Fibroblast of skin of right quadriceps (primary cell): ENCODE data around the gene PRR15L.

ENCODE experiments used
- DNase-seq: peaks from one replicate; pipeline ENCODE4 v3.0.0-alpha.2; 2013

PRR15L gene

DNA sequence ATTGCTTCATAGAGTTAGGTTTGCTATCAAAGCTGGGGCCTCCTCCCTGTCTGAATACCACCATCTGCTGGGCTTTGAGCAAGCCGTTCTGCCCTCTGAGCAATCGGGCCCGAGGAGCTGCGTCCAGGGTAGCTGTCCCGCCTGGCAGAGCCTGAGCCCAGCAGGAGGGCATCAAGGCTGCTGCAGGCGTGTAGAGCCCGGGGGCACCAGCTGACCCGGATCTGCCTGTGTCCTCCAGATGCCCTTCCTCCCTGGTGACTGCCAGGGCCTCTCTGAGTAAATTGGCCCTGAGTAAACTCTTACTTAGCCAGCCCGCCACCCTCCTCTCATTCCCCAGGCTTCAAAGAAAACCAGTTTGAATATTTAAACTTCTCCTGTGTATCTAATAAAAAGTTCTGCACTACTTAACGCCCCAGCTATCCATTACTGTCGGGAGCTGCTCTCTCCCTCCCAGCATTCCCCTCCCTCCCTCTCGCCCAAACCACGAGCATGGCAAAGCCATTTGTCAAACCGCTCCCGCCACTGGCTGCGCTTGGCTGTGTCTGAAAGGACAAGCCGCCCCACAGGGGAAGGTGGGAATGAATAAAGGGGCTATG, 29.7 kb upstream of the PRR15L start:
- DNase-seq = peak; percentile 29

DNA sequence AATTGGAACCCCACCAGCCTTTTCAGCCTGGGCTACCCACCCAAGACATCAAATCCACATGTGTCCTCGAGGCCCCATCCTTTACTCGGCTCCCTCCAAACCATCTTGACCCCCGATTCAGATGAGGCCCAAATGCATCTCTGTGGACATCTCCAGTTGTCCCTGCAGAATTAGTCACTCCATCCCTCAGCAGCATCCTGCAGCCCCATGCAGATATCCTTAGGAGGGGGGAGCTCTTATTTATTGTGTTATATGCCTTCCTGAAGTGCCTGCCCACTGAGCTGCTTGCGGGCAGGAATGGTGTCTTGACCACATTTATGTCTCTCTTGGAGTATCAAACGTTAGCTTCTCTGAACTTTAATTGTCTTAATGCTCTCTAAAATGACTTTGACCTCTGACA, 28.8 kb upstream of the PRR15L start:
- DNase-seq = no peak

DNA sequence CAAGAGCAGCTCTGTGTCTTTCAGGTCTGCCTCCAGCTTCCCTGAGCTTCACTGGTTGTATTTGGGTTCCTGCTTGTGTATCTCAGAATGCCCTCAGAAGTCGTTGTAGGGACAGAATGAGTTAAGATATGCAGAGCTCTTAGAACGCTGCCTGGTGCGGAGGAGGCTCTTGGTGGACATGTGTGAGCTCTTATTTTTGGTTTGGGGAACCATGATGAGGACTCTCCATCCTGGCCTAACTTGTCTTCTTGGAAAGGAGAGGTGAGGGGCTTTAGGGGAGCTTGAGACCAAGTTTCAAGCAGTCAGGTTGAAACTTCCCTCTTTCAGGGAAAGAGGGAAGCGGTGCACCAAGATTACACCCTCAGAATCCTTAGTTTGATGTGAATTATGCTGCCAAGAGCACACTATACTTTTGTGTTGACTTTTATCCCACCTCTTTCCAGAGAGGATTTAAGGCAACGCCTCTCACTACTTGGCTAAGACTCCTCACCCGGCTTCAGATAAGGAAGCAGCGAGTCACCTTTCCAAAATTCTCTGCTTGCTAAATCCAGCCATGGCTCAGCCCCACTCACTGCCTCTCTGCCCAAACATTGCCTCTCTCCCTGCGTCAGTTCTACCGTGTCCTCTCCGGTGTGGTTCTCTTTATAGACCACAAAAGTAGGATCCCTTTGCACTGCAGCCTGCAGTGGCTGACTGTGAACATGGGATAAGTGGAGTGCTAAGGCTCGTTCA, 26.0 kb upstream of the PRR15L start:
- no peak for DNase-seq

DNA sequence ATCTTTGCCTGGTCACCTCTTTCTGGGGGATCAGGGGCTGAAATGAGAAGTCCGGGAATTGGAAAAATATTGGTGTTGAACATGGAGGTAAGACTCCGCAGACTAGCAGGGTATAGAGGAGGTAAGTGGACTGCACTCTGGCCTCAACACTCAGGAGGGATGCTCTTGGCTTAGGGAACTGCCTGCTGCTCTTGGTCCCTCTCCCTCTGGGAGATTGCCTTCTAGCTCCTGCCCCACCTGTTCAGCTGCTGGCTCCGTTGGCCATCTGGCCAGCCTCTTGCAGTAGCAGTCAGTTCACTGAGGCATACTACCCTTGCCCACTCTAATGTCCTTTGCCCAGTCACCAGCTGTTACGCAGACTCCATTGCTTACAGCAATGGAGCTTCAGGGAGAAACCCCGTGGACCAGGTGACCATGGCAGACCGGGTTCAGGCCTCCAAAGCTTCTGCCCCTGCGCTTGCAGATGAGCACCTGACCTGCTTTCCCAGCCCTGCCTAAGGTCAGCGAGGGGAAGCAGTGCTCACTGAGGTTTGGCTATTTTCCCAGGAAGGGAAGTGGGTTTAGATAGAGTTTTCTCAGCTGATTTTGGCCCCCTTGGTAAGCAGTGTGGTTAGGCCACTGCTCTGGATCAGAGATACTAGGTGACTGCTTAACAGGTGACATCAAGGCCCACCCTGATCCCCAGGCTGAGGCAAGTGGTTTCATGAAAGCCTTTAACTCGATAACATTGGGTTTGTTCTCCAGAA, 25.1 kb upstream of the PRR15L start:
- DNase-seq = no peak

DNA sequence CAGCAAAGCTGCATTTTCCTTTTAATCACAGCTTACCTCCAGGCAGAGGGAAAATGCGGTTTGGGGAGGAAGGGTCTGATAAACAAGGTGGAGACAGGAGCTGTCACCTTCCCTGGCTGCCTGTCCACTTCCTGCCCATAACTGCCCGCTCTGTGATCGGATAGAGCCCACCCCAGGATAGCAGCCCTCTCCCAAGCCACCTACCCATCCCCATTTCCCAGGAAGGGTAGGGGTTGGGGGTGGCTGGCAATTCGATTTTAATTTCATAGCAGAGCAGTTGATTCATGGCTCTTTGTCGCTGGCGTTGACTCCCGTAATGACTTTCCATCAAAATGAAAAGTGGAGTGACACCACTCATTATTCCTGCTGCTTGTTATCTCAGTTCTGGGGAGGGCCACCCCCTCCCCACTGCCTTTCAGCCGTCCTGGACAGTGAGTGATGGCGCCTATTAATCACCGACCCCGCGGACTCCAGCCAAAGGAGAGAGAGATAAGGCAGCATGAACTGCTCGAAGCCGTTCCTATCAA, 24.5 kb upstream of the PRR15L start:
- DNase-seq = no peak

DNA sequence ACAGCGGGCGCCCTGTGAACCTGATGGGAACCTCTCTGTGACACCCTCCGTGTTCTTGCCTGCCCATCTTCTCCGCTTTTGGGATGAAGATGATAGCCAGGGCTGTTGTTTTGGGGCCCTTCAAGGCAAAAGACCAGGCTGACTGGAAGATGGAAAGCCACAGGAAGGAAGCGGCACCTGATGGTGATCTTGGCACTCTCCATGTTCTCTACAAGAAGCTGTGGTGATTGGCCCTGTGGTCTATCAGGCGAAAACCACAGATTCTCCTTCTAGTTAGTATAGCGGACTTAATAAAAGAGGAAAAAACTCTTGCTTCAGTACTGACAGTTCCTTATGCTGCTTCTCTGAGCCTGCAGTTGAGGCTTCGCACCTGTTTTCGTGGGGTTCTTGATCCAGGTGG, 23.8 kb upstream of the PRR15L start:
- no peak for DNase-seq

DNA sequence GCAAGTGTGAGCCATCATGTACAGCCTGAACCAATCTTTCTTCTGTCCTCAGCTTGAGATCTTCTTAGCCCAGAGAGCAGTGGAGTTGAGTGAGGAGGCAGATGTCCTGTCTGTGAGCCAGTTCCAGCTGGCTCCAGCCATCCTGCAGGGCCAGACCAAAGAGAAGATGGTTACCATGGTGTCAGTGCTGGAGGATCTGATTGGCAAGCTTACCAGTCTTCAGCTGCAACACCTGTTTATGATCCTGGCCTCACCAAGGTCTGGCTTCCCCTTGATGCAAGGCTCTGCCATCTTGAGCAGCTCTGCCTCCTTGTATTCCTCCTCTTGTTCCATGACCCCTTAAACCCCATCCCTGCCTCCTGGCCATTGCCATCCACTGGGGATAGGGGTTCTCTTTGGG, 22.9 kb upstream of the PRR15L start:
- no peak for DNase-seq

DNA sequence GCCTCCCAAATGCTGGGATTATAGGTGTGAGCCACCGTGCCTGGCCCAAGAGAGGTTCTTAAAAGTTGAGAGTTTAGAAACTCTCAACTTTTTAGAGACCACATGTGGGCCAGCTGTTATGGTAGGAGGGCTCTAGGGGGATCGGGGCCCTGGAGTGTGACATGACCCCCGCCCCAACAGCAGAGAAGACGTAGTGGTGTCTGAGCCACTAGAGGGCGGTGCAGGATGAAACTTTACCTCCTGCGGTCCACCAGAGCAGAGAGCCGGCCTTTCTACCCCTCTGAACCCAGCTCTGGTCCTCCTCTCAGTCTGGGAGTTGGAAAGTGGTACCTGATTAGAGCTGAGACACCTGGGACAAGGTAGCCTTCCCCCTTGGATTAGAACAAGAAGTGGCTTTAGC, 20.6 kb upstream of the PRR15L start:
- DNase-seq = peak; percentile 51

DNA sequence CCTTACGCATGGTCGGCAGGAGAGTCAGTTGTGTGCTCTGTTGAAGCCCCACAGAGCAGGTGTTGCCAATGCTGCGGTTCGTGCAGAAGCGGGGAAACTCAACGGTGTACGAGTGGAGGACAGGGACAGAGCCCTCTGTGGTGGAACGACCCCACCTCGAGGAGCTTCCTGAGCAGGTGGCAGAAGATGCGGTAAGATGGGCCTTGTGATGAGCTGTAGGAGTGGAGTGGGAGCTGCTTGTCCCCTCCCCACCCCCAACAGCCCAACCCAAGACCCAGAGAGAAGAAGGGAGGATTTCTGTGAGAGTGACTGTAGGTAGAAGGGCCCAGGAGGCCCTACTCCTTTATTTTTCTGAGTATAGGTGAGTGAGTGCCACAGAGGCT, 18.1 kb upstream of the PRR15L start:
- no peak for DNase-seq

DNA sequence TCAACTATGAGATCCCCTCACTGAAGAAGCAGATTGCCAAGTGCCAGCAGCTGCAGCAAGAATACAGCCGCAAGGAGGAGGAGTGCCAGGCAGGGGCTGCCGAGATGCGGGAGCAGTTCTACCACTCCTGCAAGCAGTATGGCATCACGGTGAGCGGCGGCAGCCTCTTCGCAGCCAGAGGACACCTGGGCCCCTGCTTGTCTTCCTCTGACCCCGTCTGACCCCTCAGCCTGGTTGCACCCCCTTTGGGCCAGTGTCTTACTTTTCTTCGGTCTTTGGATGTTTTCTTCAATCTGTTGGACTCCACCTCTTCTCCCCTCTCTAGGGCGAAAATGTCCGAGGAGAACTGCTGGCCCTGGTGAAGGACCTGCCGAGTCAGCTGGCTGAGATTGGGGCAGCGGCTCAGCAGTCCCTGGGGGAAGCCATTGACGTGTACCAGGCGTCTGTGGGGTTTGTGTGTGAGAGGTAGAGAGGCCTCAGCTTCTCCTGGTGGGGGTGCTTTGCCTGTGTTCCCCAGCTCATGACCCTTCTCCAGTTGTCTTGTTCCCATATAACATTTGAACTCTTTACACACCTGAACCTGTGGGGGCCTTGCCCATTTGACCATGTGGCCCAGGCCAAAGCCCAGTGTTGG, 17.6 kb upstream of the PRR15L start:
- DNase-seq = no peak

DNA sequence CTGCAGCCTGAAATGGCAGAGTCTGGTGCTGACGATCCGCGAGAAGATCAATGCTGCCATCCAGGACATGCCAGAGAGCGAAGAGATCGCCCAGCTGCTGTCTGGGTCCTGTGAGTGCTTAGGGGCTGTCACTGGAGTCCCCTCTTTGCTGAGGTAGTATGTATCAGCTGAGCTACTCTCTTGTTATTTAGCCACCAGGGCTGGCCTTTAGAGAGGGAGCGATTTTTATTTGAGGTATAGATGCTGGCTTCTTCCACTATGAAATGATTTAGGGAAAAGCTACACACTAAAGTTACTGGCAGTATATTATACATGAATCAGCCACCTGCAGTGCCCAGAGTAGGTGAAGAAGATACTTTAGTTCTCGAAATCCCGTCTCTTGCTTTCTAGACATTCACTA, 15.9 kb upstream of the PRR15L start:
- no peak for DNase-seq

DNA sequence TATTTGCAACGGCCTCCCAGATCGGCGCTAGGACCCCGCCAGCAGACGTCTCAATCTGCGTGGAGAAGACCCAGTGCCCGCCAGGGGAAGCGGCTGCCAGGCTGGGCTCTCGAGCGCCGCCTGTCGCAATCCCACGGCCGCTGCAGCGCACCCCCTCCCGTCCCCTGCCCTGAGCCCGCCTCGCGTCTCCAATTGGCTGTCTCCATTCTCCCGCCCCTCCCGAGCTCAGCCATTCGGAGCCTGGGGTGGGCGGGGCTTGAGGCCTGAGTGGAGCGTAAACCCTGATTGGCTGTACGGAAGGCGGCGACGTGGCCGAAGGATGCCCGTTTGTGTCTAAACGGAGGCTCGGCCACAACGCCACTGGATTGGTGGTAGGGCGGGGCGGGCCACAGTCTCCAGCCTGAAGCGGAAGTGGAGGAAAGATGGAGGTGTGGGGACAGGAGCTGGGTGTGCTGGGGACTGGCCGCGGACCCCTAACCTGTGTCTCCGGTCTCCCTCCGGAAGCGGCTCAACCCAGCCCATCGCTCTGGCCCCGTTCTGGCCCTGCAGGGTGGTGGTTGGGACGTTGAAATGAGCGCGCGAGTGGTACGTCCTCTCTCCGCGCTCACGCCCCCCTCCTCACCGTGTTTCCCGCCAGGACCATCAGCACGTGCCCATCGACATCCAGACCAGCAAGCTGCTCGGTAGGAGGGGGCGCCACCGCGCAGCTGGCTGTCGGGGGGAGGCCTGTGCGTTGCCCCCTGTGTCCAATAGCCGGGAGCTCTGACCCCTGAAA, 13.2 kb upstream of the PRR15L start, which contains the start of gene CDK5RAP3:
CDK5RAP3 (plus strand) TSS at position 389 of the 775 bp plus-strand sequence; CDS start at position 423, 34 bp downstream.
- DNase-seq = peak; percentile 99

DNA sequence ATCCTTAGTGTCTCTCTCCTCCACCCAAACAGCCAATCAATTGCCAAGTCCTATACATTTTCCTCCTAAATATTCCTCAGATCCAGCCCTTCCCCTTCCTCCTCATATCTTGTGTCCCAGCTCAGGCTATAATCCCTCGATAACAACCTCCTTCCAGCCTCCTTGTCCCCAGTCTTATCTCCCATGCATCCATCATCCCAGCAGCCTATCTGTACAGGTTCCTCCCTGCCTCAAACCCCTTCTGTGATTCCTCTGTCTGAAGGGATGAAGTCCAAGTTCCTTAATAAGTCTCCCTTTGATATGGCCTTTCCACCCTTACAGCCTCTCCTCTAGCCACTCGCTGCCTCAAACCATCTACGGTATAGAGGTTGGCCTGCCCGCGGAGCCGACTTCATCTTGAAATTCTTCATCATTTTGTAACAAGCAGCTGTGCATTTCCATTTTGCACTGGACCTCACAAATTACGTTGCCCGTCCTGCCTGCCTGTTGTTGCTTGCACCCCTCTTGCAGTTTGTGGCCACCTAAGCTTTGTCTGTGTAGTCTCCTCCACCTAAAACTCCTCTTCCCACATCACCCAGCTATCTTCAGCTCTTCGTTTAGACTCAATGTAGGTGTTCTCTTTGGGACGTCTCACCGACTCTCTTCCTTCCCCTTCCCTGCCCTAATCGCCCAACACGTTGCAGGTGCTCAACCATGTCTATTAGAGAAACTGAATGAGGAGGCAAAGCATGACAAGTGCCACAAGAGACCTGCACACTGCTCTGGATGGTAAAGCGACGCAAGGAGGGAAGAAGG, 12.4 kb upstream of the PRR15L start:
- DNase-seq = no peak

DNA sequence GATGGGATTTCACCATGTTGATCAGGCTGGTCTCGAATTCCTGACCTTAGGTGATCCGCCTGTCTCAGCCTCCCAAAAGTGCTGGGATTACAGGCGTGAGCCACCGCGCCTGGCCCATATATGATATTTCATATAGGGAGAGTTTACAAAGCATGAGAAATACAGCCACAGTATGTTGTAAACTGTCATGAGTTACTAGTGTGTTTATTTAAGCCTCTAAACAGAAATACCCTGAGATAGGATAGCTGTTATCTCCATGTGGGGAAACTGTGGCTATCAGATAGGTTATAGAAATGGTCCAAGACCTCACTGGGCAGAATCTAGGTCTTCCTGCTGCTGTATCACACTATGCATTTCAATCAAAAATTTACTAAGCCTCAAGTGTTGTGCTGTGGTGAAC, 11.2 kb upstream of the PRR15L start:
- no peak for DNase-seq

DNA sequence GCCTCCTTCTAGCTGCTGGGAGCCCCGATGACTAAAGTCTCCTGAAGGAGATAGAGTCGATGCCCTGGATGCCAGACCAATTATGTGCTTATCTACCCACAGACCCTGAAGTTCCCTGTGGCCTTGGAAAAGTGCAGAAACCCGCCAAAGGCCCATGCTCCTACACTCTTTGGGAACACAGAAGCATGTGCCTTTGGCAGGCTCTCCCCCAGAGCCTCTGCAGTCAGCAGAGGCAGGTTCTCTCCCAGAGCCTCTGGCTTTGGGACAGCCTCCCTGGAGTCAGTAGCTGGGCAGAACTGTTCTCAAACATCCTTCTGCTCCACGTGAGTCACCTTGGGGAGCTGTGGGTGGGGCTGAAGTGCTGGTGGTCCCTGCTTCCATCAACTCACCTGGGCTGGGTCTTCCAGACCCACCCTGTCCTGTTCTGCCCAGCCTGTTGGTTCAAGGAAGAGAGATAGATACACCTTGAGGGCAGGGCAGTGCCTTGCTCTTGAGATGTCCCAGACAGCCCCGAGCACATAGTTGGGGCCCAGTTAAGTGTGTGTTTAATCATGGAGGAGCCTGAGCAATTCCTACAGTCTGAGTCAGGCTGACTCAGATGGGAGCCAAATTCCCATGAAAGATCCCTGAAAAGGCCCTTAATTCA, 10.0 kb upstream of the PRR15L start:
- DNase-seq = peak; percentile 87

DNA sequence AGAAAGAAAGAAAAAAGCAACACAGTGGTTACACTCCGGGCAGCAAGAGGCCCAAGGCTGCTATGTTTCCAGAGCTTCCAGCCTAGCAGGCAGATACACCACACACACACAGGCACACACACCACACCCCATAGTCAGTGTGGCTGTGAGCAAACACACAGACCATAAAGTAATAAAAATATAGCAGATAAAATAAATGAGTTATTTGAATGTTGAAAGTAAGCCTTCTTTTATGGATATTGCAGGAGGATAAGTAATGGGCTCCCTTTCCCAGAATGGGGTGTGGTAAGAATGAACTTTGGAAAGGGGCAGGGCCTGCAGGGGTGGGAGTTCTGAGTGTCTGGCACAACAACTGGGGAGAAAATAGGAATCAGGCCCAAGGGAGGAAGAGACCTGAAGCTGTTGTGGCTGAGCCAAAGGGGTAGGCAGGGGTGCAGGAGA, 8.4 kb upstream of the PRR15L start:
- no peak for DNase-seq

DNA sequence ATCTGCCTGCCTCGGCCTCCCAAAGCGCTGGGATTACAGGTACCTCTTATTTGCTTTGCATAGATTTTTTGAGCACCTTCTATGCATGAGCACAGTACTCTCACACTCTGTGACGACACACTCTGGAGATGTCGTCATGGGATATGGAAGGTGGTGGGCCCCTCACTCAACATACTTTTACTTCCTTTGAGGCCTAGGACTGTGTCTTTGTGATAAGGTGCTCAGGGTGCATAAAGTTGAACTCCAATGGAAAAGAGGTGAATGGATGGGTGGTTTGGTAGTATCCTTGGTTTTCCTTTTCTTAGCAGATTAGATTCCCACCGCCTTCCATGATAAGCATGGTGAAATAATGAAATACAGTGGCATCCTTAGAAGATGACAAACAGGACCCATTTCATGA, 7.2 kb upstream of the PRR15L start:
- no peak for DNase-seq

DNA sequence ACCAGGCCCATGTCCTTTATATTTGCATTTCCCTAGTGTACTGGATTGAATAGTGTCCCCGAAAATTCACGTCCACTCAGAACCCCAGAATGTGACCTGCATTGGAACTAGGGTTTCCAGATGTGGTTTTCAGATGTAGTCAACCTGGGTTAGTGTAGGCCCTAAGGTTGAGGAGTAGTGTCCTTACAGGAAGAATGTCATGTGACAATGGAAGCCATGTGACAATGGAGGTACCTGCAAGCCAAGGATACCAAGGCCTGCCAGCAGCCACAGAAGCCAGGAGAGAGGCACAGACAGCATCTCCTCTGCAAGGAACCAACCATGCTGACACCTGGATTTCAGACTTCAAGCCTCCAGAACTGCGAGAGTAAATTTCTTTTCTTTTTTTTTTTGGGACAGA, 5.2 kb upstream of the PRR15L start:
- DNase-seq = no peak

DNA sequence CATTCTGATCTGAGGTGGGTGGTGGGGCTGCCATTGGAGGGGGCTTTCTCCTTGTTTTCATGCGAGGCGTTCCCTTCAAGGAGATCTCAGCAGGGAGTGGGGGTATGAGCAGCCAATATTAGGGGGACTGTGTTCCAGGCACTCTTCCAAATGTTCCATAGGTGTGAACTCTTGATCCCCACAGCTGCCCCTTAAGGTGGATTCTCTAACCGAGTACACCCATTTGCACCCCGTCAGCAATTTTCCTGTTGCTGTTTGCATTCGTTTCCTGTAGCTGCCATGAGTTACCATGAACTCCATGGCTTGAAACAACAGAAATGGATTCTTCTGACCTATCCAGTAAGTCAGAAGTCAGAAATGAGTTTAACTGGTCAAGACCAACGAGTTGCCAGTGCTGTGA, 3.7 kb upstream of the PRR15L start:
- DNase-seq = no peak

DNA sequence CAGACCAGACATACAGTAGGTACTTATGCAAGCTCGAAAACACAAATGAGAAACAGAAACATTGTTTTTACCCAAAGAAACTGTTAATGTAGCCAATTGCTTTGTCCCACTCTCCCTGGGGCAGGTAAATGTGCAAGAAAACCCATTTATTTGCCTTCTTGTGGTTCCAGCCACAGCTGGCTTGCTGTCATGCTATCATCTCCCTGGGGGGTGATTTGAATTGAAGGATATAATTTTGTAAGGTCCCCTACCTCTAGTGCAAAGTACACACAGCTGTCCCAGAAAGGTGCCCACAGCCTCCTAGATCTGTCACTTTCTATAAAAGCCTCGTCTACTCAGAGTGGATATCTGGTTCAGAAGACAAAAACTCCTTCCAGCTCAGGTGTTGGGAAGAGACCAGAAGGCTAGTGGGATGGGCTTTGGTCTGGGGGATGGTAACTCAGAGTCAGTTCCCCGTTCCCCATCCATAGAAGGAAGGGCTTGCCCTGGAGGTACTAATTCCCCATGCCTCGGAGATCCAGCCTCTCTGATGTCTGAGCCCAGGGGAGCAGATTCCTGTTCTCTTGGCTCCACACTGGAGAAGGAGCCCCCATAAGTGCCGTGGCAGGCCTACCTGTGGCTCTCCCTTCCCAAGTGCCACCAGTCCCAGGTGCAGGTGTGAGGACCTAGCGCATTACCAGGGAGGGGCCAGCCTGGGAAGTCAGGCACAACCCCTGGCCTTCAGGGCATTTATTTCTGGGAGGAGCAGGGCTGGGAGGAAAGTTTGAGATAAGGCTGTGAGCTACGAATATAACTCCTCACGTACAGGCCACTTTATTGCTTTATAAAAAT, 2.4 kb upstream of the PRR15L start:
- no peak for DNase-seq
